ENCODE results near the gene ERRFI1.

ERRFI1 gene

GRCh38 chr1:8043621-8044020, 17.5 kb upstream of the ERRFI1 start:
- no peak for DNase-seq

GRCh38 chr1:8042134-8042533, 16.0 kb upstream of the ERRFI1 start:
- DNase-seq: no peak

- DNase-seq: peak; percentile 43 to 63 (median 62)
Observed at GRCh38 chr1:8040586-8040985, 14.5 kb upstream of the ERRFI1 start.

GRCh38 chr1:8039071-8039470, 13.0 kb upstream of the ERRFI1 start:
- DNase-seq: no peak

- DNase-seq: no peak
Observed at GRCh38 chr1:8035289-8035688, 9.2 kb upstream of the ERRFI1 start.

- DNase-seq: no peak
Observed at GRCh38 chr1:8033322-8033721, 7.2 kb upstream of the ERRFI1 start.

GRCh38 chr1:8032366-8032910, 6.3 kb upstream of the ERRFI1 start:
- DNase-seq: no peak

- peak; percentile 74 to 81 (median 75) for DNase-seq
Observed at GRCh38 chr1:8031176-8031785, 5.2 kb upstream of the ERRFI1 start.

GRCh38 chr1:8028571-8028910, 2.4 kb upstream of the ERRFI1 start:
- DNase-seq: no peak

- DNase-seq: no peak
Observed at GRCh38 chr1:8027748-8028570, 1.9 kb upstream of the ERRFI1 start.

- DNase-seq: no peak
Observed at GRCh38 chr1:8026976-8027747, 1.1 kb upstream of the ERRFI1 start.

- DNase-seq: peak in 1 of 3 donors; percentile 25
Observed at GRCh38 chr1:8025671-8026144, 401 bp downstream of the ERRFI1 start.

- no peak for DNase-seq
Observed at GRCh38 chr1:8025061-8025670, 943 bp downstream of the ERRFI1 start.

GRCh38 chr1:8024329-8024728, 1.8 kb downstream of the ERRFI1 start:
- DNase-seq: no peak

GRCh38 chr1:8023995-8024313, 2.2 kb downstream of the ERRFI1 start:
- DNase-seq: no peak

GRCh38 chr1:8023287-8023994, 2.7 kb downstream of the ERRFI1 start:
- DNase-seq: no peak

GRCh38 chr1:8022395-8023286, 3.5 kb downstream of the ERRFI1 start:
- DNase-seq: no peak

GRCh38 chr1:8021676-8022266, 4.3 kb downstream of the ERRFI1 start:
- no peak for DNase-seq

- DNase-seq: peak; percentile 38 to 67 (median 59)
Observed at GRCh38 chr1:8020032-8020431, 6.1 kb downstream of the ERRFI1 start.

GRCh38 chr1:8019229-8019620, 6.9 kb downstream of the ERRFI1 start:
- no peak for DNase-seq
